UCSD-AML1 (cell line): ENCODE data around the gene CEACAM19.
A peak's percentile ranks its signal among the peaks of the same experiment; 100 is the strongest.
"Not testable (repeated sequence)": the region's sequence is repeated elsewhere in the genome, so short reads cannot be mapped to it uniquely, and the experiment has no call there.

ENCODE experiments used
- DNase-seq: peaks from one replicate; lab custom pipeline; 2025; ENCODE audit not compliant: unreplicated experiment; lab: John Stamatoyannopoulos, UW

CEACAM19 gene

DNA sequence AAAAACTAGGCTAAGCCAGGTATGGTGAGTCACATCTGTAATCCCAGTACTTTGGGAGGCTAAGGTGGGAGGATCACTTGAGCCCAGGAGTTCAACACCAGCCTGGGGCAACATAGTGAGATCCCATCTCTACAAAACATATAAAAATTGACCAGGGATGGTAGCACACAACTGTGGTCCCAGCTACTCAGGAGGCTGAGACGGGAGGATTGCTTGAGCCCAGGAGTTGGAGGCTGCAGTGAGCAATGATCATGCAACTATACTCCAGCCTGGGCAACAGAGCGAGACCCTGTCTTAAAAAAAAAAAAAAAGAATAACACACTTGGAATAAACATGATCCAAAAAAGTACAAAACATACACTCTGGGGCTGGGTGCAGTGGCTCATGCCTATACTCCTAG, 1.3 kb upstream of the CEACAM19 start:
- not testable (repeated sequence) for DNase-seq

- no peak for DNase-seq
These were observed 944 bp downstream of the CEACAM19 start for GRCh38 chr19:44672226-44672625.

- no peak for DNase-seq
These were observed 2.2 kb downstream of the CEACAM19 start for GRCh38 chr19:44673510-44673909.

- DNase-seq = no peak
These were observed 4.2 kb downstream of the CEACAM19 start for GRCh38 chr19:44675521-44675920.

DNA sequence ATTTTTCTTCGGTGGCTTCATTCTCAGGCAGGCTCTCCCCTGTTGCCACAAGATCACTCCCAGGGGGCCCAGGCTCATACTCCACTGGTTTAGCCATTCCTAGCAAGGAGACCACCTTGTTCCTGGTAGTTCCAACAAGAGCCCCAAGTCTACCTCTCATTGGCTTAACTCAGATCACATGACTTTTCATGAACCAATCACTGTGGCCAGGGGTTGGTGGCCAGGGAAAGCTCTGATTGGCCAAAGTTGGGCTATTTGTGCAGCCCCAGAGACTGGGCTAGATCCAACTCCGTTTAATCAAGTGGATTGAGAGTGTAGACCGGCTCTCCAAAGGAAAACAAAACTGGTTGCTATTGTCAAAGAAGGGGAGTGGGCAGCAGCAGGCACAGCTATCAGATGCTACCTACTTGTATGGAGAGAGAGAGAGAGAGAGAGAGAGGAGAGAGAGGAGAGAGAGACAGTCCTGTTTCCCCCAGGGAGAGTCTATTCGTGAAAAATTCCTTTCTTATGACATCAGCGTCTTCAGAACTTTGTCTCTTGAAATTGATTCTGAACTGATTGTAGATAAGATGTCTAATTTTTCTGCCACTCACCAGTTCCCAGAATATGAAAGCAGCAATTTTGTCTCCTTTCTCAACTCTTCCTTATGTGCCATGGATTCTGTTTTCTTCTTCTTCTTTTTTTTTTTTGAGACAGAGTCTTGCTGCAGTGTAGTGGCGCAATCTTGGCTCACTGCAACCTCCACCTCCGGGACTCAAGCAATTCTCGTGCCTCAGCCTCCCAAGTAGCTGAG, 5.9 kb downstream of the CEACAM19 start:
- no peak for DNase-seq

DNA sequence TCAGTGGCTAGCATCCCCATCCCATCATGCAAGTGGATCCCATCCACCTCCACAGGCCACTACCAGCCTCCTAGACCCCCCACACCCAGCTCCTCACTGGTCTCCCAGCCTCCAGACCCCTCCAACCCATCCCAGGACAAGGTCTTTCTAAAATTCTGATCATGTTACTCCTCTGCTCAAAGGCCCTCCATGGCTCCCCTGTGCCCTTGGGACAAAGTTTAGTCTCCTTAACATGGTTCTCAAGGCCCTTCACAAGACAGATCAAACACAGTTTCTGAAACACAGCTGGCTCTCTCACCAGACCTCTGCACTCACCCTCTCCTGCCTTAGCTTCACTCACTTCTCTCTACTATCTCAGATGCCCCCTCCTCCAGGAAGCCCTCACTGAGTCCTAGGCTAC, 9.3 kb downstream of the CEACAM19 start:
- no peak for DNase-seq

- DNase-seq = no peak
These were observed 10.9 kb downstream of the CEACAM19 start for GRCh38 chr19:44681992-44682790.

GRCh38 chr19:44682807-44683206, 11.5 kb downstream of the CEACAM19 start:
- no peak for DNase-seq

DNA sequence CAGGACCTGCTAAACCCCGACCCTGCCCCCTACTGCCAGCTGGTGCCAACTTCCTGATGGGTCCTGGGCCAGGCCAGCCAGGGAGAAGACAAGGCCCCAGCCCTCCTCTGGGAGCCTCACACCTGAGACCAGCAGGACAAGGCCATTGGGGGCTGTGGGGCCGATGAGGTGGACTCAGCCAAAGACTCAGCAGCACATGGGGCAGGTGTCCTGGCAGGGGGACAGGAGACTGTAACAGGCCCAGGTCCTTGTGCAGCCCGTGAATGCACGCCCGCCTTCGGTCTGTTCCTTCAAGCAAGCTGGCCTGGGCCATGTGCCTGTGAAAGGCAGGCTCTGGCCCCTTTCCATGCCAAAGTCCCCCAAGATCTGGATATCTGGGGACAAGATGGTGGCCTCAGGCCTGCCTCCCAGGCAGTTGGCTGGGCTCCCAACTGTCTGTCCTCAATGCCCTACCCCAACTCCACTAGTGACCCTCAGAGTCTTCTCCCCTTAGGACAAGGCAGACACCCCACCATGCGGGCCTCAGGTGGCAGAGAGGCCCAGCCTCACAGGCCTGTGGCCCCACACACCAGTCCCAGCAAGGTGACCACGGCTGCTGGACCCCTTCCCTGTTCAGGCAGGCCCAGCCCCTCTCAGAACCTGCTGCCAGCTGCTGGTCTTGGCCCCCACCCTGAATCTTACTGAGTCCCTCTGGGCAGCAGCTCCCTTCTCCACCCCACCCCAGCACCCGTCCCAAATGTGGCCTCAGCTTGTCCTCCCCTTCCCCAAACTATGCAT, 12.3 kb downstream of the CEACAM19 start:
- DNase-seq = no peak

DNA sequence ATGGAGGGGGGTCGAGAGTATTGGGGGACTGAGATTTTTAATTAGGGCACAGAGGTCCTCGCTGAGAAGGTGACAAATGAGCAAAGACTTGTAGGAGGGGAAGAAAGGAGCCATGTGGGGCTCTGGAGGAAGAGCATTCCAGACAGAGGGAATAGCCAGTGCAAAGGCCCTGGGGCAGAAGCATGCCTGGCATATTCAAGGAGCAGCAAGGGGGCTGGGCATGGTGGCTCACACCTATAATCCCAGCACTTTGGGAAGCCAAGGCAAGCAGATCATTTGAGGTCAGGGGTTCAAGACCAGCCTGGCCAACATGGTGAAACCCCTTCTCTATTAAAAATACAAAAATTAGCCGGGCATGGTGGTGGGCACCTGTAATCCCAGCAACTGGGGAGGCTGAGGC, 13.1 kb downstream of the CEACAM19 start:
- not testable (repeated sequence) for DNase-seq

DNA sequence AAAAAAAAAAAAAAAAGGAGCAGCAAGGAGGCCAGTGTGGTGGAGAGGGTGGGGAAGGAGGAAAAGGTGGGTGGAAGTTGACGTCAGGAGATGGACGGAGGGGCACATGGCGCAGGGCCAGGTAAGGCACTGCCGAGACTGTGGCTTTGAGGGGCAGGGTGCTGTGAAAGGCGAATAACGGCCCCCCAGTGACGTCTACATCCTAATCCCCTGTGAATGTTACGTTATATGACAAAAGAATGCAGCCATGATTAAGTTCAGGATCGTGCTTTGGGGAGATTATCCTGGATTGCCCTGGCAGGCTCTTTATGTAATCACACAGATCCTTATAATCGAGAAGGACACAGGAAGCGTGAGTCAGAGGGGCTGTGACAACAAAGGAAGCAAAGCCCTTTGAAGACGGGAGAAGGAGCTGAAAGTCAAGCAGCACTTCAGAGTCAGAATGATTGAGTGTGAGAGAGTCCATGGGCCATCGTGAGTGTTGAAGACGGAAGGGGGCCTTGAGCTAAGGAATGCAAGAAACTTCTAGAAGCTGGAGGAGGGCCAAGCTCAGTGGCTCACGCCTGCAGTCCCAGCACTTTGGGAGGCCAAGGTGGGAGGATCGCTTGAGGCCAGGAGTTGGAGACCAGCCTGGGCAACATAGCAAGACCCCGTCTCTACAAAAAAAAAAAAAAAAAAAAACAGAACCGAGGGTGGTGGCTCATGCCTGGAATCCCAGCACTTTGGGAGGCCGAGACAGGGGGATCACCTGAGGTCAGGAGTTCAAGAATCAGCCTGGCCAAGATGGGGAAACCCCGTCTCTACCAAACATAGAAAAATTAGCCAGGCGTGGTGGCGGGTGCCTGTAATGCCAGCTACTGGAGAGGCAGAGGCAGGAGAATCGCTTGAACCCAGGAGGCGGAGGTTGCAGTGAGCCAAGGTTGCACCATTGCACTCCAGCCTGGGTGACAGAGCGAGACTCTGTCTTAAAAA, 13.9 kb downstream of the CEACAM19 start:
- no peak for DNase-seq

- no peak for DNase-seq
These were observed 14.6 kb downstream of the CEACAM19 start for GRCh38 chr19:44685877-44686276.

DNA sequence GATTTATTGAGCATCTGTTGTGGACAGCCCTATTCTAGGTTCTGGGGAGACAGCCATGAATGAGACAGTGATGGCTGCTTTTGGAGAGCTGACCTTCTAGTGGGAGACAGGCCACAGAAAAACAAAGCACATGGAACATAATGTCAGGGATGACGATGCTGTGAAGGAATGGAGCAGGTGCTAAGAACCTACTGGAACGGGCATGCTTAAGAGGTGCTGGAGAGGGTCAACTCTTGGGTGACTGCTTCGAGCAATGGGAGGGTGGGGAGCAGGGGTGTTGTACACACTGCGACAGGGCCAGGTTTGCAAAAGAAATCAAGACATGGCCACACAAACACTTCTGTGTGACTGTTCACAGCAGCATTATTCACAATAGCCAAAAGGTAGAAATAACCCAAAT, 15.6 kb downstream of the CEACAM19 start:
- no peak for DNase-seq

DNA sequence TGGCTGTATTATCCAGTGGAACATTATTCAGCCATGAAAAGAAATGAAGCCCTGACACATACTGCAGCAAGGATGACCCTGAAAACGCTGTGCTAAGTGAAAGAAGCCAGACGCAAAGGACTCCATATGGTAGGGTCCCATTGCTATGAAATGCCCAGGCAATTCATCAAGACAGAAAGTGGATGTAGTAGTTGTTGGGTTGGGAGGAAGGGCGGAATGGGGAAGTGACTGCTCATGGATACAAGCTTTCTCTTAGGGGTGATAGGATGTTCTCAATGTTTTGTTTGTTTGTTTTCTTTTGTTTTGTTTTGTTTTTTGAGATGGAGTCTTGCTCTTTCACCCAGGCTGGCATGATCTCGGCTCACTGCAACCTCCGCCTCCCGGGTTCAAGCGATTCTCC, 16.6 kb downstream of the CEACAM19 start:
- no peak for DNase-seq

- peak; percentile 81 for DNase-seq
These were observed 18.2 kb downstream of the CEACAM19 start for GRCh38 chr19:44689290-44690130.

- DNase-seq = no peak
These were observed 18.8 kb downstream of the CEACAM19 start for GRCh38 chr19:44690131-44690440.

DNA sequence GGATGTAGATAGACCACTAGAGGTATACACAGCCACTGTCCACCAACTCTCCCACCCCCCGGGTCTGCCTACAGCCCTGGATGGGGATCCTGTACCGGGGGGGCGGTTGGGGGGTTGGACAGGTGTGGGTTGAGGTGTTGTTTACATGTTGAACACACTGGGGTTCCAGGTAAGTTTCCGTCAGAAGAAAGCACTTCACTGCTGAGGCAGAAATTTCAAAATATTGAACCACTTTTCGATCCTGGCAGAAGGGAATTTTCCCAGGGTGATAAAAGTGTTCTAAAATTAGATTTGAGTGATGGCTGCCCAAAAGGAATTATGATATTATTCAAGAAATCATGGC, 21.1 kb downstream of the CEACAM19 start:
- no peak for DNase-seq

- DNase-seq = peak; percentile 29
These were observed 22.9 kb downstream of the CEACAM19 start for GRCh38 chr19:44694184-44694579.

GRCh38 chr19:44696939-44697669, 25.8 kb downstream of the CEACAM19 start:
- DNase-seq = no peak
